Right kidney (tissue), 9 donors: Measurements from ENCODE around the gene RELL1.
A peak's percentile ranks its signal among the peaks of the same experiment; 100 is the strongest.

Experiments
- DNase-seq: peaks from one replicate; pipeline ENCODE4 v3.0.0-alpha.2; 2016
- long read RNA-seq, 8 donors: transcript quantifications; one replicate each; lab custom pipeline, GENCODE V29; 2026

RELL1 gene, protein sequence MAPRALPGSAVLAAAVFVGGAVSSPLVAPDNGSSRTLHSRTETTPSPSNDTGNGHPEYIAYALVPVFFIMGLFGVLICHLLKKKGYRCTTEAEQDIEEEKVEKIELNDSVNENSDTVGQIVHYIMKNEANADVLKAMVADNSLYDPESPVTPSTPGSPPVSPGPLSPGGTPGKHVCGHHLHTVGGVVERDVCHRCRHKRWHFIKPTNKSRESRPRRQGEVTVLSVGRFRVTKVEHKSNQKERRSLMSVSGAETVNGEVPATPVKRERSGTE
- long read RNA-seq, donor 1, partial matches to known transcripts = 0 of 1 reads
- long read RNA-seq, donor 1, other reads (novel, unspliced or antisense) = 0 of 1 reads
- long read RNA-seq, donor 2, partial matches to known transcripts = 0 of 1 reads
- long read RNA-seq, donor 2, other reads (novel, unspliced or antisense) = 0 of 1 reads
- long read RNA-seq, donor 3, partial matches to known transcripts = 0 of 2 reads
- long read RNA-seq, donor 3, other reads (novel, unspliced or antisense) = 0 of 2 reads
- long read RNA-seq, donor 4, partial matches to known transcripts = 8 of 10 reads
- long read RNA-seq, donor 4, other reads (novel, unspliced or antisense) = 0 of 10 reads
- long read RNA-seq, donor 5, partial matches to known transcripts = 0 of 1 reads
- long read RNA-seq, donor 5, other reads (novel, unspliced or antisense) = 0 of 1 reads
- long read RNA-seq, donor 6, transcript RELL1-202 (7 exons, 1,350 nt) = major isoform, 5 of 5 reads
- long read RNA-seq, donor 6, partial matches to known transcripts = 0 of 5 reads
- long read RNA-seq, donor 6, other reads (novel, unspliced or antisense) = 0 of 5 reads
- long read RNA-seq, donor 7, partial matches to known transcripts = 0 of 1 reads
- long read RNA-seq, donor 7, other reads (novel, unspliced or antisense) = 0 of 1 reads
- long read RNA-seq, donor 8, partial matches to known transcripts = 17 of 20 reads
- long read RNA-seq, donor 8, other reads (novel, unspliced or antisense) = 0 of 20 reads

DNA sequence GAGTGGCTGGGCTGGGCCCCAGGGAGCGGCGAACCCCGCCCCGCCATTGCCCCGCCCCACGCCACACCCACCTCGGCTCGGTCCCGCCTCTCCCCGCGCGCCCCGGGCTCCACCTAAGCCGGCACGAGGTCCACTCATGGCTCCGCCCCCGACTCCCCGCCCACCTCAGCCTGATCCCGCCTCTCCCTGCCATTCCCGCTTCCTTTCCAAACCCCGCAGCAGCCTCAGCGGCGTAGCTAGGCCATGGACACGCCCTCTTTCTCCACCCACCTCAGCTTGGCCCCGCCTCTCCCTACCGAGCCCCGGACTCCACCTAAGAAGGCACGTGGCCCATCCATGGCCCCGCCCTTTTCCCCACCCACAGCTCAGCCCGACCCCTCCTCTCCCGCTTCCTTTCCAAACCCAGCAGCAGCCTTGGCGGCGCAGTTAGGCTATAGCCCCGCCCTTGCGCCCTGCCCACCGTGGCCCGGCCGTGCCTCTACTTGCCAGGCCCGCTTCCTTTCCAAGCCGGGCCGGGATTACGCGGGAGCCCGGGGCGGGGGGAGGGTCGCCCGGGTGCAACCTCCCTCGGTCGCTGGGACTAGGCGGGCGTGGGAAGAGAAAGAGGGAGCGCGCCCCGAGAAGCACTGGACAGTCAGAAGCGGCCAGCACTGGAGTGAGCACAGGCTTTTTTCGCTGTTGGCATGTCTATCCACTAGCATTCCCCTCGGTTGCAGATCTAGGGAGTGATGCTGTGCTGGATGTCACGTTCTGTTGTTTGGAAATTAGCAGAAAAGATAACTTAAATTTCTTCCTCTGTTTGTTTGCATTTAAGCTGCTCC lies at the start of gene RELL1:
RELL1 (minus strand) TSS at position 4 of the 821 bp plus-strand sequence. CDS start 89 bp downstream, outside the sequence.
- peak; percentile 96 for DNase-seq

DNA sequence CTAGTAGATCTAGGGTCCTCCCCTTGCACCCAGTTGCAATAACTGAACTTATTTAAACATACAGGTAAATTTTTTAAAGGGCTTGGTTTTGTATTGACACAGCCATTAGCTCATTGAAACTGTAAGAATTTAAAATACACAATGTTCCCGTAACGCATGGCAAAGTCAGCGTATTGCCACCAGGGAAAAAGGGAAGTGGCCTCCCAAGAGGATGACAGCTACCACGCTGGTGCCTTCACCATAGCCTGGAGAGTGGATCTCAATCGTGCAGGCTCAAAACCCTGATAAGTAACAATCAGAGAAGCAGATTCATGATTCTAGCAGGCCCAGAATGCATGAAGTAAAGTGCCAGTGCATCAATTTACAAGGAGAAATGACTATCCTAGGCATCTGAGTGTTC lies 49.4 kb upstream of the RELL1 start:
- no peak for DNase-seq

DNA sequence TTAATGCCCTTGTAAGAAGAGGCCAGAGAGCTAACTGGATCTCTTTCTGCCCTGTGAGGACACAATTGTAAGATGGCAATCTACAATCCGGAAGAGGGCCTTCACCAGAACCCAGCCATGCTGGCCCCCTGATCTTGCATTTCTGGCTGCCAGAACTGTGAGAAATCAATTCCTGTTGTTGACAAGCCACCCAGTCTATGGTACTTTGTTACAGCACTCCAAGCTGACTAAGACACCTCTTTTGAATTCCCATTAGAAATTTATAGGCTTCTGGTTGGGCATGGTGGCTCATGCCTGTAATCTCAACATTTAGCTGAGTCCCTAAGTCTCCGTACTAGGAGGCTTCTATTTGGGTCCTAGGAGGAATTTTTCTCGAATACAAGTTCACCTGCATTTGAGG lies 48.8 kb upstream of the RELL1 start:
- DNase-seq = no peak

DNA sequence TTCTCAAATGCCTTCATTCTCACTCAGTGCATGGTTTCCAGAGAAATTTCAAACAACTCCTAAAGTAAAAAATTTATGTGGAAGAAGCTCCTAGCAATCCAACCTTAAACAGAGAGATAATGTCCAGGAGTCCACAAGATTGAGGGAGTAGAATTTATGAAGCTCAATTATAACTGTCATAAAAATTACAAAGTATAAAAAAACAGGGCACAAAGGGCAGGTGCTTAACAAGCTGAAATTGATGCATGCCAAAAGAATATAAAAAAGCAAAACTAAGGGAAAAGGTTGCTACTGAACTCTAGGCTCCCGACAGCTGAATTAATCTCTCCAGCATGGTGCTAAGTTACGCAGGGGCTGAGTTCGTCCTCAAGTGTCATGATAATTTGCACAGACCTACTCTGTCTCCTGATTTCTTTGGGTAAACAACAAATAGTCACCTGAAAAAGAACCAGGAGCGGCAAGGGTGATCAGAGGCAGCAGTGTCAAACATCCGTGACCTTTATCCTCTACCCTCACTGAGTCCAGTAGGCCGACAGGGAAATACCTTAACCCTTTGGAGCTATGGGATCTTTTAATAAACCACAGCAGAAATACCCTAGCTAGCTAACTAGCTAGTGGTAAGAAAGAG lies 47.2 kb upstream of the RELL1 start:
- DNase-seq = no peak

DNA sequence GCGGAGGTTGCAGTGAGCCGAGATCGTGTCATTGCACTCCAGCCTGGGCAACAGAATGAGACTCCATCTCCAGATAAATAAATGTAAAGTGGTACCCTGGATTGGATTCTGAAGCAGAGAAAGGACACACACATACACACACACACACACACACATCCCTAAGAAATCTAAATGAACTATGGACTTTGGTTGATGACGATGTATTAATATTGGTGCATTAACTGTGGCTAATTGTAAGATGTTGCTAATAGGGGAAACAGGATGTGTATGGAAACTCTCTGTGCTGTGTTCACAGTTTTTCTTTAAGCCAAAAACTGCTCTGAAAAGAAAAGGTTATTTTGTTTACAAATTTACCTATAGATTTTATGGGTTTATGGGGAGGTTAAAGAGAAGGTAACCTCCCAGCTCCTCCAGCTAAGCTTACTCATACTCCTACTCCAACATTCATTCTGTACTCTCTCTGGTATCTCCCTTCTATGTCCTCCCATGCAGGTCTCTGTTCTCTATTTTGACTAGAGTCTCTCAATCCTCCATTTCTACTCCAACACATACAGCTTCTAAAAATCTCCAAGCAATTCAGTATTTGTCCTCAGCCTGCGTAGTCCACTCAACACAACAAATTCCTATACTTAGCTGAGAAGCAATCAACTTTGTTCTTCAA lies 46.5 kb upstream of the RELL1 start:
- no peak for DNase-seq

DNA sequence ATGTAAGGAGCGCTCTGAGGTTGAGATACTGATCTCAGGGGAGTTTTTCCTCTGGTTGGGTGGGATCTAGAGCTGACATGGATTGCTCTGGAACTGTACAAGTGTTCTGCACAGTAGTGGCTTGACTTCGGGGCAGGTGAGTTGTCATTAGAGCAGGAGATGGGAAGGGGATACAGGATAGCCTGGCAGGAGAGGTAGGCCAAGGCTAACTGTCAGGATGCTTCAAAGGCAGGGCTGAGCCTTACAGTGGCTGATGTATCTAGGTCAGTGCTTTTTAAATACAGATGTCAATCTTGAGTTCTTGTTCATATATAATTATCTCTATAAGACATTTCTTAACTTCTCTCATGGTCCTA lies 43.5 kb upstream of the RELL1 start:
- DNase-seq = no peak

DNA sequence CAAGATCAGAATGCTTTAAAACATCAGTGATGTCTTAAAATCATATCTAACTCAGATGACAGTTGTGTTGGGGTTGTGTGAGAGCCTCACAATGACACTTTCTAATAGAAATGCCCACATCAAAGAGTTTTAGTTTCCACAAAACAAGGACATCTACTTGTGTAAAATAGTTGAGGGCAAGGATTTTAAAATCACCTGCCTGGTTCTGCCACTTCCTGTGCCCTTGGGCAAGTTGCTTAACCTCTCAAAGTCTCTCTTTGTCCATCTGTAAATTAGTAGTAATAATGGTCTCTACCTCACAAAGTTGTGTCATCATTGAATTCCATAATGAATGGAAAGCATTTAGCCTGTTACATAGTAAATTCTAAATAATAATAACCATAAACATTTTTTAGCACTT lies 41.9 kb upstream of the RELL1 start:
- DNase-seq = no peak

DNA sequence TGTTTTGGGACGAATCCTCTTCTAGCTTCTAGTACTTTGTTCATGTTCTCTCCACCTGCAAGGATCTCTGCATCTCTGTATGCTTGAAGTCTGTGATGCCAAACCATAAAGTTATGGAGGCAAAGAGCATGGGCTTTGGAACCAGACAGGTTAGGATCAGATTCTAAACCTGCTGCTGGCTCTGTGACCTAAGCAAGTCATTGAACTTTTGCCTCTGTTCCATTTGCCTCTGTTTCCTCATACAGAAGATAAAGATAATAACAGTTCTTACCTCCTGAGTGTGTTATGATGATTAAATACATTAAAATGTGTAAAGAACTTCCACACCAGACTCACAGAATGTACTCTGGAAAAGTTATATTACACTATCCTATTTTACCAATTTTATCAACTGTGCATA lies 41.5 kb upstream of the RELL1 start:
- DNase-seq = no peak

DNA sequence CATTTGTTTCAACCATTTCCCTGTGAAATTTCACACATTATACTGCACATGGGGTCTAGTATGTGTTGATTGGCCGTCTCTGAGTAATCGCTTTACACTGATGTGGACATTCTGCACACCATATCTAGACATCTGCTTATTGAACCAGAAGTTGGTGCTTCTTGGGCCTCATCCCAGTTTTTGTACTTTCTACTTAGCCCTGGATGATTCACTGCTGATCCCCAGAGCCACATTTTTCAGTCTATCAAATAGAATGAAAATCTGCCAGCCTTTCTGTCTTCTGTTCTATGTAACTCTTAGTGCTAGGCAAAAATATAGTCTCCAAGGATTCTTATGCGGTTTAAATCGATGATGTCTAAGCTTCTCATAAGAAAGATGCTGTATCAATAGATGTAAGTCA lies 40.5 kb upstream of the RELL1 start:
- no peak for DNase-seq

DNA sequence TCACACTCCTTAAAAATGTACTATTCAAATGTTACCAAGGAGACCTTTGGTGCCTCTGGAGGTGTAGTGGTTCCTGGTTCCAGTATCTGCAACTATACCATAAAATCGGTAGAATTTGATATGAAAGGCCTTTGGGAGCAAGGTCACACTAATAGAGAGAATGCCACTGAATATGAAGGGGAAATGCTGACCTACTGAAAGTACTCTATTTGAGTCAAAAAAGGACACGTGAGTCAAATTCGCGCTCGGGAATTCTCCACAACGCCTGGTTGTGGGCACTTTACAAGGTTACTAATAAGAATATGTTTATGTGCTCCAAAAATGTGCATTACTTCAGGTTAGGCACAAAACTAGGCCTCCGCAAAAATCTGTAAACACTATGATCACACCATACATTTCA lies 39.5 kb upstream of the RELL1 start:
- no peak for DNase-seq

DNA sequence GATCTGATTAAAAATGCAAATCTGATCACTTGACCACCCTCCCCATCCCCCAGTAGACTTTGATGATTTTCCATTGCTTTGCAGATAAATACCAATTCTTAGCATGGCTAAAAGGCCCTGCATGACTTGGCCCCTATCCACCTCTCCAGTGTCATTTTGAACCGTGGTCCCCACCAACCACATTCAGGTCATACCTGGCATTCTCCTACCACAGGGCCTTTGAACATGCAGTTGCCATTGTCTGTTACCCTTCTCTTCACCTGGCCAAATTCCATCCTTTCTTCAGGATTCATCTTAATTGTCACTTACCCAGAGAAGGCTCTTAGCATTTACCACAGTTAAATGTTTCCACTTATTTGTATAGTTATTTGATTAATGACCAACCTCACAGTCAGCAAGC lies 36.9 kb upstream of the RELL1 start:
- DNase-seq = no peak

DNA sequence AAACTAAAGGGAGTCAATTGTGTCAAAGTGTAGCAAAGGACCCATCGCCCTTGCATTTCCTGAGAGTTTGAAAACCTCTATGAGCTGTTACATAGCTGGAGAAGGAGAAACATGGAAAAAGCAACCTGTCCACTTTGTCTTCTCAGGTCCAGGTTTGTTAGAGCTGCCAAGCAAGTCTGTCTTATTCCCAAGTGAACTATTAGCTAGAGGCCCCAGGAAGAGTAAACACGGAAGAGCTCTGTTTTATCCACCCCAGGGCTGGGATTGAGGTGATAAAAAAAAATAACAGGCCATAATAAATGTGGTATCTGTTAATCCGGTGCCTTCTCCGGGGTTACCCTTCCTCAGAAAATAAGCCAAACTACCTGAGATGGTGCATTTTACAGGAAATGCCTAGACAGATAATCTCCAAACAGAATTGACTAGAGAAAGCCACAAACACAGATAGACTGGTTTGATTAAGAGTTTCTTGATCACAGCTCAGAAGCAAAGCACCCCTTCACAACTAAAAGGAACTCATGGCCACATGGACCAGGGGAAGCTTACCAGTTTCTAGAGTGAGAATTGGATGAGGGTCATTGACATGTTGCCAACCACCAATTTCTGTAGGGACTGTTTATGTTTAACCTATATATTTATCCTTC lies 35.9 kb upstream of the RELL1 start:
- DNase-seq = no peak

DNA sequence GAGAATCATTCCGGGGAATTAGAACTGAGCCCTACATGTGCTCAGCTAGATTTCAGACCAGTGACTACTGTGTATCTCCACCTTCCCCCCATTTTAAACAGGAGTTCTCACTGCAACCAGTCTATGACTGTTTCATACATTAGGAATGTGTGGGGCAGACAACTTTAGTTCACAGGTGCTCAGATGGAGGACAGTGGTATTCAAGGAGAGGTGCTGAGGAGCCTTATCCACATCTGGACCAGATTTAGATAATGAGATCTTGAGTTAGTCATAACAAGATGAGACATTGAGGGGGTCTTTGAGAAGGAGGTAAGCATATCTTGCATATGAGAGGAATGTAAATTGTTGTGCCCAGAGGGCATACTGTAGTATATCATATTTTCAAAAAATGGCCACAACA lies 32.8 kb upstream of the RELL1 start:
- no peak for DNase-seq

DNA sequence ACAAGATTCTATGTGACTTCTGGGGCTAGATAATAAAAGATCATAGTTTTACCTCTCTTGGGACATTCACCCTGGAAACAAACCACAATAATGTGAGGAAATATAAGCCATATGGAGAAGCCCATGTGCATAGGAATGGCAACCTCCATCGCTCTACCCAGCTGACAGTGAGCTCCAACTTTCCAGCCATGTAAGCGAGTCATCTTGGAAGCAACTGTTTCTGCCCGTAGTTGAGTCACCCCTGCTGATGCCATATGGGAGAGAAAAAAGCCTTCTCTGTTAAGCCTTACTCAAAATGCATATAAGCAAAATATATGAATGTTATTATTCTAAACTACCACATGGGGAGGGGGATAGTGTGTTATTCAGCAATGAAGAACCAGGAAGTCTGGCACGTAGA lies 31.4 kb upstream of the RELL1 start:
- DNase-seq = no peak

DNA sequence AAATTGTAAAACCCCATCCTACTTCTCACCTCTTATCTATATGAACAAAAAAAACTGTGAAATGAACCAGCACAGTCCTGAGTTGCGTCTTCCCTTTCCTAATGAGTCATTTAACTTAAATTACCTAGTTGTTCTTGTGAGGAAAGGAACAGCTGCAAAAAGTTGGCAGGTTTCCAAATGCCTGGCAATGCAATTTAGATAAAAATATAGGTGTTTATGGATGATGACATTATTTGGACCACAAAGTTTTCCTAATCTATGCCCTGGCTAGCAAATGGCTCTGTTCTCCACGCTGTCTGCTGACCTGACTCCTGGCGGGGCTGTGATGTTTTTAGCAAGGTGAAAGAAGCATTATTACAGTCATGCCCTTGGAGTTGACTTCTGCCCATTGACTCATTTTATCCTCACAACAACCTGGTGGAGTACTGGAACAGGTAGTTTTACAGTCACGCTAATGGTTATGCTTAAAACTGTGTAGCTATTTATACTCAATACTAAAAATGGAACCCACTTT lies 29.8 kb upstream of the RELL1 start:
- no peak for DNase-seq

DNA sequence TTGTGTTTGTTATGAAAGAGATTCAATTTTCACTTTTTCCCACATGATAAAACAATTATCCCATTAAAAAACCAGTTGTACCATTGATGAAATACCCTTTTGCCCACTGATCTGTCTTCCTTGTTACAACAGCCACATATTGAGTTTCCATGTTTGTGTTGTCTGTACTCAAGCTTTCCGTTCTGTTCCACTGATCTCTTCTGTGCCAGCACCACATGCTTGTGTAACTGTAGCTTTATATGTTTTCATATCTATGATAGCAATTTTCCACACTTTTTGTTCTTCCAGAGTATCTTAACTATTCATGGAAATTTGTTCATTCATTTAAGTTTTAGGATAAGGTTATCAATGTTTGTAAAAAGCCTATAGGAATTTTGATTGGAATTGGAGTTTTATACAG lies 24.3 kb upstream of the RELL1 start:
- no peak for DNase-seq

DNA sequence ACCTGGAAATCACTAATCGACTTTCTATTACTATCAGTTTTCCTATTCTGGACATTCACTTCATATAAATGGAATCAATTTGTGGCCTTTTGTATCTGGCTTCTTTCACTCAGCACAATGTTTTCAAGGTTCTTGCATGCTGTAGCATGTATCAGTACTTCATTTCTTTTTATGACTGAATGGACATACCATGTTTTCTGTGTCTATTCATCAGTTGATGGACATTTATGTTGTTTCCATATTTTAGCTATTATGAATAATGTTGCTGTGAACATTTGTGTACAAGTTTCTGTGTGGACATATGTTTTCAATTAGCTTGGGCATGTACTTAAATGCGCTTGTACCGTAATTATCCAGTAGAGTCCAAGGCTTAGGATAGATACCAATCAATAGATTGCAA lies 19.9 kb upstream of the RELL1 start:
- DNase-seq = no peak

DNA sequence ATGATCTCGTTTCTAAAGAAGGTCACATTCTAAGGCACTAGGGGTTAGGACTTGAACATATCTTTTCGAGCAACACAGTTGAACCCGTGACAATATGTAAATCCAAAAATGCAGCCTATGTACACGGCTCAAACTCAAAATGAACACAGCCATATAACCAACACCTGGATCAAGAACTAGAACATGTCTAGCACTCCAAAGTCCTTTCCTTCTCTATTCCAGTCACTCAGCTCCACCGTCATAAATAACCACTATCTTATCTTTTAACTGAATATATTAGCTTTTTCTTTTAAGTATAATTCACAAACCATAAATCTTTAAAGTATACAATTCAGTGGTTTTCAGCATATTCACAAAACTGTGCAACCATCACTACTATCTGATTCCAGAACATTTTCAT lies 19.4 kb upstream of the RELL1 start:
- DNase-seq = no peak

DNA sequence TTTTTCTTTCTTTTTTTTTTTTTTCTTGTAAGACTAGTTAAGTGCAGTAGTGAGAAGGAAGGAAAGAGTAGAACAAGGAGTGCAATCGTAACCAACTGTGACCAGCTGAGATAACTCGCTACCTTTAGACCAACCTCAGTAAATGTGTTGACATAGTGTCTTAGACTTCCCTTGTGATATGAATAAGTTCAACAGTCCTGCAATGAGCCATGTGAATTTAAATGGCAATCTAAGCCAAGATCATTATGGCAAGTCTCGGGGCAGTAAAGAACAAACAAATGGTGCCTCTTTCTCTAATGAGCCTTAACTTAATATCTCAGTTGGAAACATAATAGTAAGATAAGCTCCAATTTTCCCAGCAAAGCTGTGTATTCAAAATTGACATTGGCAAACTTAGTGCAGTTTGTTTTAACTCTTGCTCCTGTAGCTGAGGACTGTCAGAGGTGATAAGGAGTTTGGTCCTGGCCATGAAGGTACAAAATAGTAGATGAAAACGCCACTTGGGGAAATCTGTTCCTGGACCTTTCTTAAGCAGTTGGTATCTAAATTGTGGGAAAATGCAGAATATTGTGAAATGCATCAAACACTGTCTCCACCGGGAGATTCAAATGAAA lies 13.8 kb upstream of the RELL1 start:
- DNase-seq = no peak

DNA sequence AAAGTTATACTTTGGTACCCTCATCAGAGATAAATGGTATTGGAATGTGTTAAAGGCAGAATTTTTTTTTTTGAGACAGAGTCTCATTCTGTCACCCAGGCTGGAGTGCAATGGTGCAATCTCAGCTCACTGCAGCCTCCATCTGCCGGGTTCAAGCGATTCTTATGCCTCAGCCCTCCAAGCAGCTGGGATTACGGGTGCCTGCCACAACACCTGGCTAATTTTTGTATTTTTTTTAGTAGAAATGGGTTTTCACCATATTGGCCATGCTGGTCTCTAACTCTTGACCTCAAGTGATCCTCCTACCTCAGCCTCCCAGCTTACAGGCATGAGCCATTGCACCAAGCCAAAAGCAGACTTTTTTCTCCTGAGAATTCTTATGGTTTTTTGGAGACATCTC lies 11.4 kb upstream of the RELL1 start:
- no peak for DNase-seq
